ENCODE measurements around the gene KCNG4. TPM values are rescaled to one million over a fixed set of nuclear protein-coding genes. Genes with fewer than 3 reads are reported as not detected.
A peak's percentile ranks its signal among the peaks of the same experiment; 100 is the strongest.
"Not testable (repeated sequence)": the region's sequence is repeated elsewhere in the genome, so short reads cannot be mapped to it uniquely, and the experiment has no call there.

The KCNG4 gene
- total RNA-seq, 1 donor from 2014 or later = not detected

- intact Hi-C loops (cut with DNase I) = no loop called here
- DNase-seq (ENCODE audit: low spot score) = no peak
Observed at GRCh38 chr16:84239141-84239769, 557 bp downstream of the KCNG4 start.

- no peak for DNase-seq (ENCODE audit: low spot score)
- intact Hi-C loops (cut with DNase I) = no loop called here
Observed at GRCh38 chr16:84237994-84238750, 1.6 kb downstream of the KCNG4 start.

GRCh38 chr16:84236671-84237070, 3.1 kb downstream of the KCNG4 start:
- intact Hi-C loops (cut with DNase I) = no loop called here
- DNase-seq (ENCODE audit: low spot score) = no peak

- intact Hi-C loops (cut with DNase I) = no loop called here
Observed at GRCh38 chr16:84234321-84235241, 5.2 kb downstream of the KCNG4 start.

GRCh38 chr16:84233748-84234147, 6.1 kb downstream of the KCNG4 start:
- intact Hi-C loops (cut with DNase I) = no loop called here
- no peak for DNase-seq (ENCODE audit: low spot score)

More at GRCh38 chr16:84234321-84235241, 5.2 kb downstream of the KCNG4 start:
- no peak for DNase-seq (ENCODE audit: low spot score)

- intact Hi-C loops (cut with DNase I) = no loop called here
- no peak for DNase-seq (ENCODE audit: low spot score)
Observed at GRCh38 chr16:84232969-84233368, 6.8 kb downstream of the KCNG4 start.

GRCh38 chr16:84232060-84232459, 7.8 kb downstream of the KCNG4 start:
- intact Hi-C loops (cut with DNase I) = no loop called here
- no peak for DNase-seq (ENCODE audit: low spot score)

- DNase-seq (ENCODE audit: low spot score) = no peak
- intact Hi-C loops (cut with DNase I) = no loop called here
Observed at GRCh38 chr16:84229471-84229870, 10.3 kb downstream of the KCNG4 start.

GRCh38 chr16:84228256-84228838, 11.5 kb downstream of the KCNG4 start:
- intact Hi-C loops (cut with DNase I) = no loop called here
- DNase-seq (ENCODE audit: low spot score) = peak; percentile 81

GRCh38 chr16:84227548-84227947, 12.3 kb downstream of the KCNG4 start:
- no peak for DNase-seq (ENCODE audit: low spot score)
- intact Hi-C loops (cut with DNase I) = no loop called here

- no peak for DNase-seq (ENCODE audit: low spot score)
- intact Hi-C loops (cut with DNase I) = no loop called here
Observed at GRCh38 chr16:84226026-84226425, 13.8 kb downstream of the KCNG4 start.

- intact Hi-C loops (cut with DNase I) = no loop called here
Observed at GRCh38 chr16:84225571-84225970, 14.2 kb downstream of the KCNG4 start.

GRCh38 chr16:84225126-84225525, 14.7 kb downstream of the KCNG4 start:
- no peak for DNase-seq (ENCODE audit: low spot score)
- intact Hi-C loops (cut with DNase I) = no loop called here

More at GRCh38 chr16:84225571-84225970, 14.2 kb downstream of the KCNG4 start:
- no peak for DNase-seq (ENCODE audit: low spot score)

GRCh38 chr16:84224554-84224953, 15.3 kb downstream of the KCNG4 start:
- intact Hi-C loops (cut with DNase I) = no loop called here
- no peak for DNase-seq (ENCODE audit: low spot score)

GRCh38 chr16:84223456-84223855, 16.4 kb downstream of the KCNG4 start:
- no peak for DNase-seq (ENCODE audit: low spot score)
- intact Hi-C loops (cut with DNase I) = no loop called here

GRCh38 chr16:84220851-84221250, 19.0 kb downstream of the KCNG4 start:
- intact Hi-C loops (cut with DNase I) = no loop called here

GRCh38 chr16:84218956-84219355, 20.9 kb downstream of the KCNG4 start:
- intact Hi-C loops (cut with DNase I) = no loop called here
- DNase-seq (ENCODE audit: low spot score) = no peak

More at GRCh38 chr16:84220851-84221250, 19.0 kb downstream of the KCNG4 start:
- DNase-seq (ENCODE audit: low spot score) = no peak

GRCh38 chr16:84218176-84218823, 21.5 kb downstream of the KCNG4 start:
- no peak for DNase-seq (ENCODE audit: low spot score)
- intact Hi-C loops (cut with DNase I) = no loop called here

GRCh38 chr16:84216144-84216543, 23.7 kb downstream of the KCNG4 start:
- DNase-seq (ENCODE audit: low spot score); intact Hi-C loops (cut with DNase I): not testable (repeated sequence)

Measured in cardiac septum (tissue), 1 donor.